Activated CD8-positive, alpha-beta memory T cell treated with anti-CD3 and anti-CD28 coated beads, Interleukin-2, amount 50 U/mL, for 48 hours (primary cell): ENCODE measurements around the gene TRMT10A.
"Not testable (repeated sequence)": the region's sequence is repeated elsewhere in the genome, so short reads cannot be mapped to it uniquely, and the experiment has no call there.

Experiments used
- DNase-seq: peaks from one replicate; pipeline ENCODE4 v3.0.0-alpha.2; 2020

TRMT10A gene

GRCh38 chr4:99540277-99540939 is 23.4 kb downstream of the TRMT10A start:
- DNase-seq = no peak

- no peak for DNase-seq
Observed at GRCh38 chr4:99537674-99538073, 26.2 kb downstream of the TRMT10A start.

- no peak for DNase-seq
Observed at GRCh38 chr4:99536848-99537247, 27.0 kb downstream of the TRMT10A start.

- DNase-seq = no peak
Observed at GRCh38 chr4:99536271-99536670, 27.6 kb downstream of the TRMT10A start.

GRCh38 chr4:99534699-99535098 is 29.1 kb downstream of the TRMT10A start:
- DNase-seq = not testable (repeated sequence)

- DNase-seq = no peak
Observed at GRCh38 chr4:99529956-99530355, 33.9 kb downstream of the TRMT10A start.

GRCh38 chr4:99529228-99529627 is 34.6 kb downstream of the TRMT10A start:
- DNase-seq = no peak

- DNase-seq = no peak
Observed at GRCh38 chr4:99518601-99519295, 45.1 kb downstream of the TRMT10A start.

- DNase-seq = no peak
Observed at GRCh38 chr4:99510721-99511120, 53.1 kb downstream of the TRMT10A start, which contains the start of gene C4orf17. Gene C4orf17, plus strand, starts transcription at chr4:99511021. Its CDS starts 2,061 bp downstream, at chr4:99513082.

- no peak for DNase-seq
Observed at GRCh38 chr4:99507762-99508161, 56.1 kb downstream of the TRMT10A start.

GRCh38 chr4:99507349-99507748 is 56.5 kb downstream of the TRMT10A start:
- no peak for DNase-seq

- DNase-seq = no peak
Observed at GRCh38 chr4:99506781-99507180, 57.1 kb downstream of the TRMT10A start.

GRCh38 chr4:99504804-99505502 is 58.9 kb downstream of the TRMT10A start:
- no peak for DNase-seq
